HG03039 (cell line): ENCODE results near the gene EMD.
A peak's percentile ranks its signal among the peaks of the same experiment; 100 is the strongest.

Source experiments
- ATAC-seq: cut with Tn5 transposase; IDR thresholded peaks from one replicate; pipeline ENCODE4 v1.9.1; 2021; ENCODE audit warnings: mild to moderate bottlenecking, moderate library complexity; ENCODE audit not compliant: unreplicated experiment

Gene EMD

DNA sequence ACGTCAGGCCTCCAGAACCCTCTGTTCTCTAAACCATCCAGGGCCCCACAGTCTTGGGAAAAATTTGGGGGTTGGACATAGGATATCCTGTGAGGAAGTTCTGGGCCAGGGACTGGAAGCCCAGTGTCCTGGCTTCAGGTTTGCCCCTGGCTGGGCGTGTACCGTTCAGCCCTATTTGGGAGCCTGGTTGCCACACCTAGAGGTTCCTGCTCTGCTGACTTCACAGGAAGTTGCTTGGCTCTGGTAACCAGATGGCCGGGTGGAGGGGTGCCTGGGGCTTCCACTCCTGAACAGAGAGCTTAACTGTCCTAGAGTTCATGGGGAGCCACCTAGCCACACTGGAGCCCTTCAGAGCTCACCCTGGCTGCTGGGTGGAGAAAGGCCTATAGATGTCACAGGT lies 33.4 kb downstream of the EMD start:
- no peak for ATAC-seq

DNA sequence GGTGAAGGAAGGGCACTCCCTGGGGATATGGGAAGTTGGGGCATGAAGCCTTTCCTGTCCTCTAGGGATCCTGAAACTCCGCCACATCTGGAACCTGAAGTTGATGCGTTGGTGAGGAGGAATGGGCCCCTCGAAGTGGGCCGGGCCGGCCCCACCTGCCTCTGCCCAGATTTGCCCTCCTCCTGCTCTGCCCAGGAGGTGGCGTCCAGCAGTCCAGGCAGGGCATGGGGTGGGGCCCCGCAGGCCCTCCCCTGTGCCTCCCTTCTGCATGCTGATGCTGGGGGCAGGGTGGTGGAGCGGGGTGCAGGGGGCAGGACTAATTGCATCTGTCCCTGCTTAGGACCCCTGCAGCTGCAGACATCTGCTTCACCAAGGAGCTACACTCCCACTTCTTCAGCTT lies 34.0 kb downstream of the EMD start:
- ATAC-seq = no peak

GRCh38 chrX:154417157-154417556 lies 38.1 kb downstream of the EMD start:
- no peak for ATAC-seq

- no peak for ATAC-seq
Observed at GRCh38 chrX:154419189-154419588, 40.1 kb downstream of the EMD start.

DNA sequence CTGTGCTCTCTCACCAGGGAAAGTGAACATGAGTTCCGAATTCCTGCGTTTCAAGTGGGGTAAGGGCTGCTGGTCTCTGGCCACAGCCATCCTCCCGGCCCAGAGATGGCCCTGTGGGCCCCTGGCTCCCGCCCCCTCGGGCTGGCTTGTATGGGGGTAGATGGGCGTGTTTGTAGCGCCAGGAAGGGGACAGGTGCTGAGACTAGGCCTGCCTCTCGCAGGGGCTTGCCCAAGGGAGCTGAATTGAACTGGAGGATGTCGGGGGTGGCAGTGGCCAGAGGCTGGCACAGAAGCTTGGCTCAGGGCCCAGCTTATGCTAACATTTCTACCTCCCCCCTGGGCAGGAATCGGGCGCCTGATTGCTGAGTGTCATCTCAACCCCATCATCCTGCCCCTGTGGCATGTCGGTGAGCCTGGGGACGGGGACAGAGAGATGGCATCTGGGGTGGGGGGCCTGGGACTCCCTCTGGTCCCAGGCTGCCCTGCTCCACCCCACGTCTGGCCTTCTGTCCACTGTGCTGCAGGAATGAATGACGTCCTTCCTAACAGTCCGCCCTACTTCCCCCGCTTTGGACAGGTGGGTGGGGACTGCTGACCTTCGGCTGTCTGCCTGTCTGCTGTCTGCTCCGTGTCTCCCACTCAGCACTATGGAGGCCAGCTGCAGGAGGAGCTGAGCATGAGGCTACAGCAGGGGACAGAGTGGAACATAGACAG lies 40.8 kb downstream of the EMD start:
- ATAC-seq = no peak

DNA sequence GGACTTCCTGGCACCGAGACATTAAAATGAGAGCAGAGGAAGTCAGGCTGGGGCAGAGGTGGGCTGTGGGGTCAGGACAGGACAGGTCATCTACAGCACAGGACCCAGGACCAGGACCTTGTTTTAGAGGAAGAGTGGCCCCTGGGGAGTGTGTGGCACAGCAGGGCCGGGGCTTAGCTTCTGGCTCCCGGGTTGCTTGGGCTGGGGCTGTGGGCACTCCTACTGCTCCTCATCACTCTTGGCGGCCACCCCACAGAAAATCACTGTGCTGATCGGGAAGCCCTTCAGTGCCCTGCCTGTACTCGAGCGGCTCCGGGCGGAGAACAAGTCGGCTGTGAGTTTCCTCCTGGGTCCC lies 41.3 kb downstream of the EMD start:
- no peak for ATAC-seq

GRCh38 chrX:154426916-154427770 lies 48.0 kb downstream of the EMD start:
- ATAC-seq = no peak

DNA sequence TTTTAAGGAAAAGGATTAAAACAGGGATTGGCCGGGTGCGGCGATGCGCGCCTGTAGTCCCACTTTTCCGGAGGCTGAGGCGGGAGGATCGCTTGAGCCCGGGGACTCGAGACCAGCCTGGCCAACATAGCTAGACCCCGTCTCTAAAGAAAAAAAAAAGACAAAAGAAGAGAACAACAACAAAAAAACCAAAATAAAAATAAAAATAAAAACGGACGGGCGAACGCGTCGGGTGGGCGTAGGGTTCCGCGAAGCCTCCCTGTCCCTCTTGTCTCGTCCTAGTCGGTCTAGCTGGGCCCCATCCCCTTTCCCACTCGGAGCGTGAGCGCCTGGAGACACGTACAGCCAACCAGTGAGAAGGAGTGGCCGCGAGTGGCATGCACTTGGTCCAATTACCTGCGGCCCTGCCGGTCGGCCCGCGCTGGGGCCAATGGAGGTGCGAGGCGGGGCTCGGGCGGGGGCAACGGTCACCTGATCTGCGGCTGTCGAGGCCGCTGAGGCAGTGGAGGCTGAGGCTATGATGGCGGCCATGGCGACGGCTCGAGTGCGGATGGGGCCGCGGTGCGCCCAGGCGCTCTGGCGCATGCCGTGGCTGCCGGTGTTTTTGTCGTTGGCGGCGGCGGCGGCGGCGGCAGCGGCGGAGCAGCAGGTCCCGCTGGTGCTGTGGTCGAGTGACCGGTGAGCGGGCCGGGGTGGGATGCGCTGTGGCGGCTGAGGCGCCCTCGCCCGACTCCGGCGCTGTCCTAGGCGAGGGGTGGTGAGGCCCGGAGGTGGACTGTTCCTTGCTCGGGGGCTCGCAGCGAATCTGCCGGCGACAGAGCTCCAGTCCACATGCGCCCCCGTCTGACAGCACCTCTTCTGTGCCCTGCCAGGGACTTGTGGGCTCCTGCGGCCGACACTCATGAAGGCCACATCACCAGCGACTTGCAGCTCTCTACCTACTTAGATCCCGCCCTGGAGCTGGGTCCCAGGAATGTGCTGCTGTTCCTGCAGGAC lies 49.4 kb downstream of the EMD start, which contains the start of gene ATP6AP1:
Gene ATP6AP1 (plus strand): TSS at position 502 of the 996 bp plus-strand sequence. CDS start 16 bp downstream, at position 518.
- ATAC-seq = peak; percentile 95

- ATAC-seq = no peak
Observed at GRCh38 chrX:154429711-154430110, 50.6 kb downstream of the EMD start.

DNA sequence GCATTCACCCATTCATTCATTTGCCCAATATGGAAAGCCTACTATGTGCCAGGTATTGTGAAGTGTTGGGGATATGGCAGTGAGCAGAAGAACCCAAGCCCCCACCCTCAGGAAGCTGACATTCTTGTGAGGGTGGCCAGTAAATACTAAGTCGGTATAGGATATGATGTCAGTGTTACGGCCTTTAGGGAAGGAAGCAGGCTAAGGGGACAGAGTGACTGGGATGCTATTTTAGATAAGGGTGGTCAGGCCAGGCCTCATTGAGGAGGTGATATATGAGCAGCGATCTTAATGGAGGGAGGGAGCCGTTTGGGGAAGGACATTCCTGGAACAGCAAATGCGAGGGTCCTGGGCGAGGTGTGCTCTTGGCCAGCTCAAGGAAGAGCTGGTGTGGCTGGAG lies 51.4 kb downstream of the EMD start:
- ATAC-seq = no peak

GRCh38 chrX:154430916-154431315 lies 51.8 kb downstream of the EMD start:
- no peak for ATAC-seq
